ENCODE measurements around the gene LGALS3BP.

Gene LGALS3BP

DNA sequence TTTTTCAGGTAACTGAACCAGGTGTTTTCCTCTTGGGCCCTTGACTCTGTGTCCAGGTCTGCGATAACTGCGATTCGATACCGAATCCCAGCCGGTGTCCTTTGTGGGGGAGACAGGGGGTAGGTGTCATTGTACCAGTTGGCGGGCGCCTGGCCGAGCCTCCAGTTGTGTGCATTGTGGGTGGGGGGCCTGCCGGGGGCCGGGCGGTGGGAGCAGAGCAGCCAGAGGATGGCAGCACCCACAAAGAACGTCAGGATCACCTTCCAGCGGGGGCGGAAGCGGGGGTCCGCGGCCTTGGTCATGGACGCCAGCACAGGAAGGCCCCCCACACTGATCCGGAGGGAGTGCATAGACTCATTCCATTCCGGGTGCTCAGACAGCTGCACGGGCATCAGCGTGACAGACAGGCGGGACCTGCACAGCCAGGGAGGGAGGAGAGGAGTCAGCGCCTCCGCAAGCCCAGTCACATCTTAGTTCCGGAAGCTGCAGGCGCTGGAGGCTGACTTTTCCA, 17.6 kb upstream of the LGALS3BP start:
- no peak for DNase-seq (ENCODE audit: low read depth)
- no peak overlapping the region for H3K4me3 ChIP-seq (ENCODE audit: low read depth, low read length)
- no peak for TF ChIP-seq CTCF (IDR thresholded peaks at IDR 0.05; ENCODE audit: insufficient read depth, low read depth, low read length, missing control alignments)

GRCh38 chr17:78996781-78997201, 17.1 kb upstream of the LGALS3BP start:
- no peak for TF ChIP-seq CTCF (IDR thresholded peaks at IDR 0.05; ENCODE audit: insufficient read depth, low read depth, low read length, missing control alignments)
- no peak overlapping the region for H3K4me3 ChIP-seq (ENCODE audit: low read depth, low read length)
- DNase-seq (ENCODE audit: low read depth) = no peak

DNA sequence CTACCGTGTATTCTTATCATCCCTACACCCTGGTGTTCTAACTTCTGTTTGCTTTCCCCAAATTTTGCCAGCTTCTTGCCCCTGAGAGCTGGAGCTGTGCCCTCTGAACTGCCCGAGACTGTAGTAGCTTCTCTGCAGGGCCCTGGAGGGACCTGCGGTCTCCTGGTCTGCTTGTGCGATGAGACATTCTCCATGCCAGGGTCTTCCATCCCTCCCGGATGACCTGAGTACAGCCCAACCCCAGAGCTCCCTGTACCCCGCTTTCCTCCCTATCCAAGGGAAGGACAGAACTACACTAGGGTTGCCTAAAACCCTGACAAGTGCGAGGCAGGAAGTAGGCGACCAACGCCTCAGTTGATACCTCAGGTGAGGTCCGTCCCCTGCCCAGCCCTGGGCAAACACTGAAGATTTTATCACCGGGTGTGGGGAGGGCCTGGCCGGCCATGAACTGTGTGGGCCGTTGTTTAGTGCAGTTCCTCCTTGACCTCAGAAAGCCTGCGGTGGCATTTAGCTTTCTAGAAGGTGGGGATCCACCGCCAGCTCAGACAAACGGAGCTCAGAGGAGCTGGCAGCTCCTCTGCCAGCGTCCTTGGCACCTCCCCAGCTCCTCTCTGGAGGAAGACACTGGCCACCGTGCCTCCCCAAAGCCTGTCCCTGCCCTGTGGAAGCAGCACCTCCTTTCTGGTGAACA, 16.2 kb upstream of the LGALS3BP start:
- no peak for DNase-seq (ENCODE audit: low read depth)
- no peak overlapping the region for H3K4me3 ChIP-seq (ENCODE audit: low read depth, low read length)
- TF ChIP-seq CTCF (IDR thresholded peaks at IDR 0.05; ENCODE audit: insufficient read depth, low read depth, low read length, missing control alignments) = no peak

DNA sequence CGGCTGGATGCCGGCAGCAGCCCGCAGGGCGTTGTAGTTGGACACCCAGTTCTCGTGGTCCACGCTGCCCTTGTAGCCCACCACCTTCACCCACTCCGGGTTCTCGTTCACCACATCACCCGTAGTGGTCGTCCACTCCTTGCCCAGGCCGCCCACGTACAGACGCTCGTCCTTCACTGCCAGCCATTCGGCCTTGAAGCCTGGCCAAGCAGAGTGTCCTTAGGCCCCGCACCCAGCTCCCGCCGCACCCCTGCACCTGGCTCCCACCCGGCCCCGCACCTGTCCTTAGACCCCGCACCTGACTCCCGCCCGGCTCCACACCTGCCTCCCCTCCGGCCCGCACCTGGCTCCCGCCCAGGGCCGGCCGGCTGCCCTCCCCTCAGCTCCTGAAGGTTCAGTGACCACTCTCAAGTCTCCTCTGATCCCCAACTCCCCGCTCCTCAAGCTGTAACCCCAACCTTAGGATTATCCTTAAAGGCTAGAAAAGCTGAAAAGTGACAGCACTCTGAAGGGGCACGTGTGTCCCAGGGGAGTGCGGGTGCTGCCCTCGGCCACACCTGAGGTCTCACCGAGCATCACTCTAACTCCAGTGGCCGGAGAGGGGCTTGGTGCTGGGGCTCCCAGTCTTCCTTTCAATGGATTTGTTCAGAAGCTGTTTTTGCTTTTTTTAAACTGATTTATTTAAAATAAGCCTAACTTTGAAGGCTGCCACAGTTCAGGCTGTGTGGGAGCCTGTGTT, 15.5 kb upstream of the LGALS3BP start:
- TF ChIP-seq CTCF (IDR thresholded peaks at IDR 0.05; ENCODE audit: insufficient read depth, low read depth, low read length, missing control alignments) = no peak
- no peak overlapping the region for H3K4me3 ChIP-seq (ENCODE audit: low read depth, low read length)
- no peak for DNase-seq (ENCODE audit: low read depth)

- TF ChIP-seq CTCF (IDR thresholded peaks at IDR 0.05; ENCODE audit: insufficient read depth, low read depth, low read length, missing control alignments) = no peak
- no peak for DNase-seq (ENCODE audit: low read depth)
- no peak overlapping the region for H3K4me3 ChIP-seq (ENCODE audit: low read depth, low read length)
Observed at GRCh38 chr17:78993981-78994671, 14.4 kb upstream of the LGALS3BP start.

DNA sequence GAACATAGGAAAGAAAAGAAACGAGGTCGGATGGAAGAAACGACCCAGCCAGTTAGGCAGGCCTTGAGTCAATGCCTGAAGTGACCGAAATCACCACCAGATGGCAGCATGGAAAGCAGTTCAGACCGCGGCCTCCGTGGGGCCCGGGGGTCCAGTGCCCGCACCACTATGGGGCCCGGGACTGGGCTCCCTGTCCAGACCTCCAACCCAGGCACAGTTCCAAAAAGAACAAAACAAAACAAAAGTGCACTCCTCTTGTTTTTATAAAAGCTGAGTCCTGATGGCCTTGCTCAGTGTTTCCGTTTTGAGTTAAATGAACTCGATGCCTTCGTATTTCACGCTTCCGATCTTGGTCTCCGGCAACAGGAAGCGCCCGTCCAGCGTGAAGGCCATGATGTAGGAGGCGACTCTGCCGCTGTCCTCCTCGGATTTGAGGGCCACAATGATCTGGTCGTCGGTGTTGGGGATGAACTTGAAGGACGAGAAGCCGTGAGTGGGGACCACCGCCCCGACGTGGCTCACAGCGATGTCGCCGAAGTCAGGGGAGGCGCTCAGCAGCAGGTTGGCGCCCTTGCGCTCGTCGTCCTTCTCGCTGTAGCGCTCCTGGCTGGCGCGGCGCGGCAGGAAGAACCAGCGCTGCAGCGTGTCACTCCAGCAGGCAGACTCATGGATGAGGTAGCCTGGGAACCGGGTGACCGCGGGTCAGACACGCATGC, 13.7 kb upstream of the LGALS3BP start:
- peak; percentile 39 for DNase-seq (ENCODE audit: low read depth)
- H3K4me3 ChIP-seq (ENCODE audit: low read depth, low read length) = no peak overlapping the region
- peak; percentile 57 for TF ChIP-seq CTCF (IDR thresholded peaks at IDR 0.05; ENCODE audit: insufficient read depth, low read depth, low read length, missing control alignments)

All from GM12865 (cell line).